NOMO-1 (cell line): ENCODE results near the gene CD53.

Experiments
- DNase-seq, 2 experiments: peaks; one replicate each; lab custom pipeline; 2025; ENCODE audit not compliant: unreplicated experiment in 2 of 2; lab: John Stamatoyannopoulos, UW

CD53 gene

DNA sequence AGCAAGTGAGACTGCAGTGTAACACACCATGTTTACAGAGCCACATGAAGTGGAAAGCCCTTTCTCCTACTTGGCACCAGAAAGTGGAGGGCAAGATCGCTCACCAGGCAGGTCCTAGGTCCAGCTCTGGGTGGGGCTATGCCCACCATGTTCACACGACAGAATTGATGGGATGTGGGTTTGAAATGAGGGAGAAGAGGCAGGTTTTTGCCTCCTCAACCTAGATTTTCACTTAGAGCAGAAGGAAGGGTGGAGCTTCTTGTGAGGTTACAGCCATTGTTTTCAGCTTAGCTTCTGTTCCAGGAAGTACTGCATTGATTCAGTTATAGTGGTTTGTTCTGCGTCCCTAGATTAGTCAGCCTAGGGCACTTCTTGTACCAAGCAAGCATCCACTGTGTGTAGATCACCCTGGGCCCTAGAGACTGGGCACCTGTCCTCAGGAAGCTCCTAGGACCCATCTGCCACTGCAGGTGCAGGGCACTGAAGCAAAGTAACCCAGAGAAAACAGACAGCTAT, 2.3 kb downstream of the CD53 start:
- DNase-seq: peak; percentile 17 to 75

DNA sequence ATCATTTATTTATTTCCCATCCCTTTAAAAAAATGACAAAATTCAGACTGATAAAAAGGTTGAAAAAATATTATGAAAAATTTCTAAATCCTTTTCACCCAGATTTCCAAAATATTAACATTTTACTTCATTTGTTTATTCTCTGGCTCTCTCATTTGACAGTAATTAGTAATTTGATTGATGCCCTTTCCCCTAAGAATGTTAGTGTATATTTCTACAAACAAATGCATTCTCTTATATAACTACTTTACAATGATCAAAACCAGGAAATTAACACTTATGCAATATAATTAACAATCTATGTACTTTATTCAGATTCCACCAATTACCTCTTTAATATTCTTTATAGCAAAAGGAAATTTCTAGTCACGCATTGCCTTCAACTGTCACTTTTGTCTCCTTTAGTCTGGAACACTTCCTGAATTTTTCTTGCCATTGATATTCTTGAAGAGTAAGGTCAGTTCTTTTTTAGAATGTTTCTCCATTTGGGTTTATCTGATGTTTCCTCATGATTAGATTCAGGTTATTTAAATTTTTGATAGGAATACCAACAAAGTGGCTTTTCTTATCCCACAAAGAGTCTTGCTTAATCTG, 3.9 kb downstream of the CD53 start:
- DNase-seq: peak; percentile 3 to 19

- DNase-seq: no peak
Measured at GRCh38 chr1:110877364-110877763, 4.4 kb downstream of the CD53 start.

GRCh38 chr1:110877776-110878175, 4.8 kb downstream of the CD53 start:
- no peak for DNase-seq

- no peak for DNase-seq
Measured at GRCh38 chr1:110878591-110878990, 5.6 kb downstream of the CD53 start.

DNA sequence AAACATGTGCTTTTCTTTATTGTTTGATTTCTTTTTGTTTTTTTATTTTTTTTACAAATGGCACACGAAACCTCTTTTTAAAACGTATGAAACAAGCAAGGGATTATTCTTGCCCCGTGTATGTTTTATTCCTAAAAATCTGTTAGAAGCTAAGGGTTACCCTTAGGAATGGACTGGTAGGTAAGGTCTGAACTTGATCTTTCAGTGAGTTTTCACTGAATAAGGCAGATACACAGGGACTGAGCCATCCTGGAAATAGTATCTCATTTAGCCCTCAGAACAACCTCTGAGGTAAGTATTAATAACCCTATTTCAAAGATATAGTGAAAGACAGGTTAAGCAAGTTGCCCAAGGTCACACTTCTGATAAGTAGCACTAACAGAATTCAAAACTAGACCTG, 6.0 kb downstream of the CD53 start:
- DNase-seq: no peak

DNA sequence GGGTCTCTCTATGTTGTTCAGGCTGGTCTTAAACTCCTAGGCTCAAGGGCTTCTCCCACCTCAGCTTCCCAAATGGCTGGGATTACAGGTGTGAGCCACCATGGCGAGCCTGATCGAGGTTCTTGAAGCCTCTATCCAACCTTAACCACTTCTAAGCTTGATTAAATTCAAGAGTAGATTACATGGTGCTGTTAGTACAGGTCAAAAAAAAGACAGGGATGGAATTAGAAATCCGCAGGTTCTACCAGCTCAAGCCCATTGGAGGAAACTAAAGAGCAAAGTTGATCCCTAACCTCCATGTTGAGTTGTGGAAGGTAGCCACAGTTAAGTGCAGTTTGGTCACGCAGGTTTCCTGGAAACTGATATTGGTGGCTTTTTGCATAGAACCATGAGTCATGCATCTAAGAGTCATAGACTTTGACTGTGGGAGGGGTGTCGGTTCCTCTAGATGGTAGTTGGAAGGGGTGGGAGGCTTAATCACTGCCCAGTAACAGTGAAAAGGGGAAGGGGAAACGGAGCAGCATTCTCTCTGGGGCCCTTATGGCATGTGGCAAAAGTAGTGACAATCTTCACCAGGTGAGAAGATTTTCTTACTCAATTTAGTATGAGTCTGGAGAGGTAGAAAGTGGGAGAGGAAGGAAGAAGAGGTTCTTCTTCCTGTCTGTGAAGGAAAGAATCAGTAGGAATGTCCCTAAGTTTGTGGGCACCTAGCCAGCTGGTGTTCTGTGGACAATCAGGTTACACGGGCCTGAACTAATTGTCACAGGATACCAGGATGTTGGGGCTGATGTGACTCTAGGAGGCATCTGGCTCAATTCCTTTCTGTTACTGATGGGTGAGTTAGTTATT, 7.0 kb downstream of the CD53 start:
- DNase-seq: peak; percentile 81 to 92

- DNase-seq: no peak
Measured at GRCh38 chr1:110880708-110881374, 7.9 kb downstream of the CD53 start.

DNA sequence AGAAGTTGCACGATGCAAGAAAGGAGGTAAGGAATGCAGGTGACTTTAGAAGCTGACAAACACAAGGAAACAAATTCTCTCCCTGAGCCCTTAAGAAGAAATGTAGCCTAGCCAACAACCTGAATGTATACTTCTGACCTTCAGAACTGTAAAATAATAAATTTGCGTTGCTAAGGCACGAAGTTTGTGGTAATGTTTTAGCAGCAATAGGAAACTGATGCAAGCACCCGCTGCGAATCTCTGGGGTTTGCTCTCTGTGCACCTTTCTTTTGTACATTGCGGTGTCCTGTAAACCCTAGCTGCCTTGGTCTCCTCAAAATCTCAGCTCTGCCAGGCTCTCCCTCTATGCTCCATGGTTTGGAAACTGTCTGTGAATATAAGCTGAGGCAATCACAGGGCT, 15.1 kb downstream of the CD53 start:
- no peak for DNase-seq

DNA sequence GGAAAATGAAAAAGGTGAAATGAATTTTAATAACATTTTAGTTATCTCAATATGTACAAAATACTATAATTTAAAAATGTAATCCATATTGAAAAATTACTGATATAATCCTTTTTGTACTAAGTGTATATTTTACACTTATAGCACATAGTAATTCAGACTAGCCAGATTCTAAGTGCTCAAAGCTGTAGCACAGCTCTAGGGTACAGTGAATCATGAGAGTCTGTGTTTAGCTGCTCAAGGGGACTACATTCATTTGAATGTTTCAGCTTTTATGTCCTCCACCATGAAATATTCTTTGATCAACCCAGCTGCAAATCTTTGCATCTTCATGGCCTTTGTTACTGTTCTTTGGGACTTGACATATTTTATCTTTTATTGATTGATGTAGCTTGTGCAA, 15.7 kb downstream of the CD53 start:
- no peak for DNase-seq

- no peak for DNase-seq
Measured at GRCh38 chr1:110890474-110891196, 17.7 kb downstream of the CD53 start.

DNA sequence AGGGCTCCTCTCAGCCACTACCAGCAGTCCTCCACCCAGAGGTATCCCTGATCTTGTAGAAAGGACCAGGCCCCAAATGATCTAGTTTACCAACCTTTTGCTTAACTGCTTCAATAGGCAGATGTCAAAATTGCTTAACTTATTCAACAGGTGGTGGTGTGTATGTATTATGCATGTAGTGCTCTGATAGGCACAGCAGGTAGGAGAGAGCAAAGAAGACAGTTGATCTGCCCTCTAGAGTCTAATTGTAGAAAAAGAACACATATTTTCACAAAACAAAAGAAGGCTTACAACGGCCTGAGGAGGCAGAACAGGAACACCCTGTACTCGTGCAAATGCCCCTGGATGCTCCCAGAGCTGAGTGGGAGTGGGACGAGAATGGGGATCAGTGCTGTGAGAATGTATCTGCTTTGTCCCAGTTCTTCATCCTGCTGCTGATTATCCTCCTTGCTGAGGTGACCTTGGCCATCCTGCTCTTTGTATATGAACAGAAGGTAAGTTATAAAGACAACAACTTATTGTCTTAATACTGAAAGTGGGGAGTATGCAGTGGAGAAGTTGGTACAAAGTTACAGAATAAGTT, 21.1 kb downstream of the CD53 start:
- no peak for DNase-seq

DNA sequence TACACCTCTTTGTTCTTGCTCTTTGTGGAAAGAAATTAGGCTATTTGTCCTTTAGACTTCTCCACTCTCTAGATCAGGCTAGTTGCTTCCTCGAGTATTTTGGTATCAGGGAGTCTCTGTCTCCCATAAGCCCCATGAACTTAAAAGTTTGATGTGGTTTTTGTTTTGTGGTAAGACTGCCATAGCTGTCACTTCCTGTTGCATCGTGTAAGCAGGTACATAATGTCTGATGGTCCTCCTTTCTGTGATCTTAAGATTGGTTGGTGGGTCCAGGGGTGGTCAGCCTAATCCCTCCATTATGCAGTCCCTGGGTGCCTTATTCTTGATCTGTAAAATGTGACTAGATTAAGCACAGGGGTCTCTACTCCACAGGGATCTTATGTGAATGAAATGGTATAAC, 23.1 kb downstream of the CD53 start:
- no peak for DNase-seq

DNA sequence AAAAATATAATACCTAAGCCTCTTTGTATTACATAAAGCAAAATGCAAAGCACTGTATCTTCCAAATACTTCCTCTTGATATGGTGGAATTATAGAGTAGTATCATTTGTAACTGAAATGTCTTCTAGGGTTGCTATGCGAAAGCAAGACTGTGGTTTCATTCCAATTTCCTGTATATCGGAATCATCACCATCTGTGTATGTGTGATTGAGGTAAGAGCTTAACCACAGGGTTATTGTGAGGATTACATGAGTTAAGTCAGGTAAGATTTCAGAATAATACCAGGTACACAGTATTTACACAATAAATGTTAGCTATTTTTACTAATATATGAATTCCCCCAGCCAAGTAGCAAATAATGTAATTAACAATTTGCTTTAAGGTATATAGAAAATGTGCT, 24.7 kb downstream of the CD53 start:
- DNase-seq: no peak

DNA sequence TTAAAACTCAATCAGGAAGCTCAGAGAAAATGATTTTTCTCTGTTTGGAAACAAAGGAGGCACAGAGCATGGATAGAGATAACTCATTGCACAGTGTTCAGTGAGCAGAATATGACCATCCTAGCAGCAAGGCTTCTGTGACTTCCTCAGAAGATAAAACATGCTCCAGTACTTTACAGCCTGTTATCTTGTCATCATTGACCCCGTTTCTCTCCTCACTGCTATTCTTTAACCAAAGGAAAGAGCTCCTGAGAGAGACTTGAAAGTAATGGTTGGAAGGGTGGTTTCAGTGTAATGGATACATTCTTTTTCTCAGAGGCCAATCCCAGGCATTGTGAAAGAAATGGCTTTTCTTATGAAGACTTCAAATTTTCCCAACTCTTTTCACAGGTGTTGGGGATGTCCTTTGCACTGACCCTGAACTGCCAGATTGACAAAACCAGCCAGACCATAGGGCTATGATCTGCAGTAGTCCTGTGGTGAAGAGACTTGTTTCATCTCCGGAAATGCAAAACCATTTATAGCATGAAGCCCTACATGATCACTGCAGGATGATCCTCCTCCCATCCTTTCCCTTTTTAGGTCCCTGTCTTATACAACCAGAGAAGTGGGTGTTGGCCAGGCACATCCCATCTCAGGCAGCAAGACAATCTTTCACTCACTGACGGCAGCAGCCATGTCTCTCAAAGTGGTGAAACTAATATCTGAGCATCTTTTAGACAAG, 25.9 kb downstream of the CD53 start:
- no peak for DNase-seq

- DNase-seq: no peak
Measured at GRCh38 chr1:110899458-110899843, 26.5 kb downstream of the CD53 start.

DNA sequence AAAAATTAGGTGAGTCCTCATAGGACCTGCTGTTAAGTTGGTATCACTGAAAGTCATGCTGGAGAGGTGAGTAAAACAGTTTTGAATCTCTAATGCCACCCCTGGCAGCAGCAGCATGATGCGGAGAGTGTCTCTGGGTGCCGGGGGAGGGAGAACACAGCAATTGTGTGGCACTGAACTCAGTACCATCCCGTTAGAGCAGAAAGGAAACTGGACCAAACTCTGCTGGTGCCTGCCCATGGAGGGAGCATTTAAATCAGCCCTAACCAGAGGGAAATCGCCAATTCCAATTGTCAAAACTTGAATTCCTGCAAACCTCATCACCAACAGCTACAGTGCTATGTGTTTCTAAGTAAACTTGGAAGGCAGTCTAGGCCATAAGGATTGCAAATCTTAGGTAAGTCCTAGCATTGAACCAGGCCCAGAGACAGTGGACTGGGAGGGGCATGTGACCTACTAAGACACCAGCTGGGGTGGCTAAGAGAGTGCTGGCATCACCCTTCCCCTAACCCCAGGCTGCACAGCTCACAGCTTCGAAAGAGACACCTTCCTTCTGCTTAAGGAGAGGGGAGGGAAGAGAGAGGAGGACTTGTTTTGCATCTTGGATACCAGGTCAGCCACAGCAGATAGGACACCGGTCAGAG, 30.0 kb downstream of the CD53 start:
- no peak for DNase-seq

DNA sequence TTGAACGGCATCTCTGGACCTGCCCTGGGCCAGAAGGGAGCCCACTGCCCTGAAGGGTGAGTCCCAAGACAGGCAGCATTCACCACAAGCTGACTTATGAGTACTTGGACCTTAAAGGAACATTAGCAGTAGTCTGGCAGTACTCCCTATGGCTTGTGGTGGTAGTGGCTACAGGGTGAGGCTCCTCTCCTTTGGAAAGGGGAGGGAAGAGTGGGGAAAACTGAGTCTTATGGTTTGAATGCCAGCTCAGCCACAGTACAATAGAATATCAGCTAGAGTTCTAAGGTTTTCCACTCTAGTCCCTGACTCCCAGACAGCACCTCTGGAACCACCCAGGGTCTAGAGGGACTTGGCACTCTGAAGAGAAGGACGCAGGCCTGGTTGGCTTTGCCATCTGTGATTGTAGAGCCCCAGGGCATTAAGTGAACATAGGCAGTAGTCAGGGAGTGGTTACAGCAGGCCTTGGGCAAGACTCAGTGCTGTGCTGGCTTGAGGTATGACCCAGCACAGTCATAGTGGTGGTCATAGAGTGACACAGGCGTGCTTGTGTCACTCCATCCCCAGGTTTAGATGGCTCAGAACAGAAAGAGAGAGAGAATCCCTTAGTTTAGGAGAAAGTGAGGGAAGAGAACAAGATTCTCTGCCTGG, 31.0 kb downstream of the CD53 start:
- DNase-seq: no peak

- DNase-seq: no peak
Measured at GRCh38 chr1:110912784-110913183, 39.8 kb downstream of the CD53 start.
